ENCODE results near the gene KIF16B.

DNA sequence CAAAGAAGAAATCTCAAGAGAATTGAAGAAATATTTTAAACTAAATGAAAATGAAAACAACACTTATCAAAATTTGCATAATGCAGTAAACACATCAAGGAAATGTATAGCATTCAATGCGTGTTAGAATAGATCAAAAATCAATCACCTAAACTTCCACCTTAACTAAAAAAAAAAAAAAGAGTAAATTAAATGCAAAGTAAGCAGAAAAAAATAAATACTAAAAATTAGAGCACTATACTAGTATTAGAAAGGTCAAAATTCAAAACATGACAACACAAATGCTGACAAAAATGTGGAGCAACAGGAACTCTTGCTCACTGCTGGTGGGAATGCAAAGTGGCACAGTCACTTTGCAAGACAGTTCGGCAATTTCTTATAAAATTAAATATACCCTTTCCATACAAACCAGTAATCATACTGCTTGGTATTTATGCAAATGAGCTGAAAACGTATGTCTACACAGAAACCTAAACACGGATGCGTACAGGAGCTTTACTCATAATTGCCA is 103.8 kb downstream of the KIF16B start:
- TF ChIP-seq, protein P1, sequence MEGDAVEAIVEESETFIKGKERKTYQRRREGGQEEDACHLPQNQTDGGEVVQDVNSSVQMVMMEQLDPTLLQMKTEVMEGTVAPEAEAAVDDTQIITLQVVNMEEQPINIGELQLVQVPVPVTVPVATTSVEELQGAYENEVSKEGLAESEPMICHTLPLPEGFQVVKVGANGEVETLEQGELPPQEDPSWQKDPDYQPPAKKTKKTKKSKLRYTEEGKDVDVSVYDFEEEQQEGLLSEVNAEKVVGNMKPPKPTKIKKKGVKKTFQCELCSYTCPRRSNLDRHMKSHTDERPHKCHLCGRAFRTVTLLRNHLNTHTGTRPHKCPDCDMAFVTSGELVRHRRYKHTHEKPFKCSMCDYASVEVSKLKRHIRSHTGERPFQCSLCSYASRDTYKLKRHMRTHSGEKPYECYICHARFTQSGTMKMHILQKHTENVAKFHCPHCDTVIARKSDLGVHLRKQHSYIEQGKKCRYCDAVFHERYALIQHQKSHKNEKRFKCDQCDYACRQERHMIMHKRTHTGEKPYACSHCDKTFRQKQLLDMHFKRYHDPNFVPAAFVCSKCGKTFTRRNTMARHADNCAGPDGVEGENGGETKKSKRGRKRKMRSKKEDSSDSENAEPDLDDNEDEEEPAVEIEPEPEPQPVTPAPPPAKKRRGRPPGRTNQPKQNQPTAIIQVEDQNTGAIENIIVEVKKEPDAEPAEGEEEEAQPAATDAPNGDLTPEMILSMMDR (IDR thresholded peaks at IDR 0.05; ENCODE audit: low read depth, low read length, missing input control) = no peak
- TF ChIP-seq TAF1 (conservative IDR thresholded peaks at IDR 0.05) = no peak
- TF ChIP-seq, protein P2, sequence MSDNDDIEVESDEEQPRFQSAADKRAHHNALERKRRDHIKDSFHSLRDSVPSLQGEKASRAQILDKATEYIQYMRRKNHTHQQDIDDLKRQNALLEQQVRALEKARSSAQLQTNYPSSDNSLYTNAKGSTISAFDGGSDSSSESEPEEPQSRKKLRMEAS (IDR thresholded peaks at IDR 0.05) = no peak
- TF ChIP-seq YY1 (IDR thresholded peaks at IDR 0.05) = no peak
- no peak for TF ChIP-seq JUND (IDR thresholded peaks at IDR 0.05)
- TF ChIP-seq EGR1 (IDR thresholded peaks at IDR 0.05; ENCODE audit: low read depth in 2 of 2) = no peak
- TF ChIP-seq, protein P3, sequence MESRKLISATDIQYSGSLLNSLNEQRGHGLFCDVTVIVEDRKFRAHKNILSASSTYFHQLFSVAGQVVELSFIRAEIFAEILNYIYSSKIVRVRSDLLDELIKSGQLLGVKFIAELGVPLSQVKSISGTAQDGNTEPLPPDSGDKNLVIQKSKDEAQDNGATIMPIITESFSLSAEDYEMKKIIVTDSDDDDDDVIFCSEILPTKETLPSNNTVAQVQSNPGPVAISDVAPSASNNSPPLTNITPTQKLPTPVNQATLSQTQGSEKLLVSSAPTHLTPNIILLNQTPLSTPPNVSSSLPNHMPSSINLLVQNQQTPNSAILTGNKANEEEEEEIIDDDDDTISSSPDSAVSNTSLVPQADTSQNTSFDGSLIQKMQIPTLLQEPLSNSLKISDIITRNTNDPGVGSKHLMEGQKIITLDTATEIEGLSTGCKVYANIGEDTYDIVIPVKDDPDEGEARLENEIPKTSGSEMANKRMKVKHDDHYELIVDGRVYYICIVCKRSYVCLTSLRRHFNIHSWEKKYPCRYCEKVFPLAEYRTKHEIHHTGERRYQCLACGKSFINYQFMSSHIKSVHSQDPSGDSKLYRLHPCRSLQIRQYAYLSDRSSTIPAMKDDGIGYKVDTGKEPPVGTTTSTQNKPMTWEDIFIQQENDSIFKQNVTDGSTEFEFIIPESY (IDR thresholded peaks at IDR 0.05) = no peak
- TF ChIP-seq, protein P4, sequence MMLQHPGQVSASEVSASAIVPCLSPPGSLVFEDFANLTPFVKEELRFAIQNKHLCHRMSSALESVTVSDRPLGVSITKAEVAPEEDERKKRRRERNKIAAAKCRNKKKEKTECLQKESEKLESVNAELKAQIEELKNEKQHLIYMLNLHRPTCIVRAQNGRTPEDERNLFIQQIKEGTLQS (IDR thresholded peaks at IDR 0.05) = no peak
- TF ChIP-seq FOXA2 (IDR thresholded peaks at IDR 0.05) = no peak
- TF ChIP-seq, protein P5, sequence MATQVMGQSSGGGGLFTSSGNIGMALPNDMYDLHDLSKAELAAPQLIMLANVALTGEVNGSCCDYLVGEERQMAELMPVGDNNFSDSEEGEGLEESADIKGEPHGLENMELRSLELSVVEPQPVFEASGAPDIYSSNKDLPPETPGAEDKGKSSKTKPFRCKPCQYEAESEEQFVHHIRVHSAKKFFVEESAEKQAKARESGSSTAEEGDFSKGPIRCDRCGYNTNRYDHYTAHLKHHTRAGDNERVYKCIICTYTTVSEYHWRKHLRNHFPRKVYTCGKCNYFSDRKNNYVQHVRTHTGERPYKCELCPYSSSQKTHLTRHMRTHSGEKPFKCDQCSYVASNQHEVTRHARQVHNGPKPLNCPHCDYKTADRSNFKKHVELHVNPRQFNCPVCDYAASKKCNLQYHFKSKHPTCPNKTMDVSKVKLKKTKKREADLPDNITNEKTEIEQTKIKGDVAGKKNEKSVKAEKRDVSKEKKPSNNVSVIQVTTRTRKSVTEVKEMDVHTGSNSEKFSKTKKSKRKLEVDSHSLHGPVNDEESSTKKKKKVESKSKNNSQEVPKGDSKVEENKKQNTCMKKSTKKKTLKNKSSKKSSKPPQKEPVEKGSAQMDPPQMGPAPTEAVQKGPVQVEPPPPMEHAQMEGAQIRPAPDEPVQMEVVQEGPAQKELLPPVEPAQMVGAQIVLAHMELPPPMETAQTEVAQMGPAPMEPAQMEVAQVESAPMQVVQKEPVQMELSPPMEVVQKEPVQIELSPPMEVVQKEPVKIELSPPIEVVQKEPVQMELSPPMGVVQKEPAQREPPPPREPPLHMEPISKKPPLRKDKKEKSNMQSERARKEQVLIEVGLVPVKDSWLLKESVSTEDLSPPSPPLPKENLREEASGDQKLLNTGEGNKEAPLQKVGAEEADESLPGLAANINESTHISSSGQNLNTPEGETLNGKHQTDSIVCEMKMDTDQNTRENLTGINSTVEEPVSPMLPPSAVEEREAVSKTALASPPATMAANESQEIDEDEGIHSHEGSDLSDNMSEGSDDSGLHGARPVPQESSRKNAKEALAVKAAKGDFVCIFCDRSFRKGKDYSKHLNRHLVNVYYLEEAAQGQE (IDR thresholded peaks at IDR 0.05) = no peak
- TF ChIP-seq GABPA (IDR thresholded peaks at IDR 0.05 in 1 of 2, conservative IDR thresholded peaks at IDR 0.05 in 1 of 2) = no peak

All from liver (tissue), 3 donors.